Measurements from ENCODE around the gene DPM1.
"Not testable (repeated sequence)": the region's sequence is repeated elsewhere in the genome, so short reads cannot be mapped to it uniquely, and the experiment has no call there.

The DPM1 gene

DNA sequence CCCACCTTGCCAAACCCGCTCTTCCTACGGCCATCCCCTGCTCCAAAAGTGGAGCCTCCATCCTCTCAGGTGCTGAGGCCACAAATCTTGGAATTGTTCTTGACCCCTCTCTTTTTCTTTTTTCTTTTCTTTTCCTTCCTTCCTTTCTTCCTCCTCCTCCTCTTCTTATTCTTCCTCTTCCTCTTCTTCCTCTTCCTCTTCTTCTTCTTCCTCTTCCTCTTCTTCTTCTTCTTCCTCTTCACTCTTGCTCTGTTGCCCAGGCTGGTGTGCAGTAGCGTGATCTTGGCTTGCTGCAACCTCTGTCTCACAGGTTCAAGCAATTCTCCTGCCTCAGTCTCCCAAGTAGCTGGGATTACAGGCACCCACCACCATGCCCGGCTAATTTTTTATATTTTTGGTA lies 20.2 kb upstream of the DPM1 start:
- not testable (repeated sequence) for DNase-seq

DNA sequence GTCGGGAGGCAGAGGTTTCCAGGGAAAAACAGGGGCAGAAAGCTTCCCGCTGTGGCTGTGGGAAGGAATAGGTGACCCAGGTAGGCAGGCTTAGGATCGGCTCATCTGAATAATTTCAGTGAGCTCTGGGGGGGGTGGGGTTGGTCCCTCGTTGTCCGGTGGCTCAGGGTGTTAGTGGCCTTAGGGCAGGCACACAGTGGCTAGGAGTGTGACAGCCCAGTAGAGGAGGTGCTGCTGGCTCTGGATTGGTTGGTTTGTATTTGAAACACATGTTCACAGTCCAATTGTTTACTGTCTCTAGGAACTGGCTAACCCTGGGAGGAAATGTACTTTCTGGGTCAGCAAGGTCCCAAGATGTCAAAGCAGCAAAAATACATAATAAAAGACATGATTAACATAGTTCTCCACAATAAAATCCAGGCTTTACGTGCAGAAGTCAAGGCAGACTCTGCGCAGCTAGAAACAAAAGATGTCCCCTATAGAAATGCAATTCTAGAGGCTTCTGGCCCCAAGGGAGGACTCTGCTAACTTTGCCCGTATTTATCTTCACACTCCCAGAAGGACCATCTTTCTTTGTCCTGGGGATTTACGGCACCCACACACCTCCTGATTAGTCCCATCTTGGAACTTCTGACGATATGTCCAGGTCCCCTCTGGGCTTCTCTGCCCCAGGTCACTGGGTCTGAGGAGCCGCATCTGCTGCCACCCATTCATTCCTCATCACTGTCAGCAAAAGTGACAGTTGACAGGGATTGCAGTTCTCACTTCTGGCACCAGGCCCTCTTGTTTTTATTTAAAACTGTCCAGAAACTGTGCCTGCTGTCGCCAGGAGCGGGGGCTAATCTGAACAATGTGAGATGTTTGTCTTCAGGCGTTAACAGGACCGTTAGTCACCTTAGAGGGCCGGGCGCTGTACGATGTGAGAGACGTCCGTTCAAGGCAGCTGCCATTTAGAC lies 19.0 kb upstream of the DPM1 start:
- DNase-seq = no peak

DNA sequence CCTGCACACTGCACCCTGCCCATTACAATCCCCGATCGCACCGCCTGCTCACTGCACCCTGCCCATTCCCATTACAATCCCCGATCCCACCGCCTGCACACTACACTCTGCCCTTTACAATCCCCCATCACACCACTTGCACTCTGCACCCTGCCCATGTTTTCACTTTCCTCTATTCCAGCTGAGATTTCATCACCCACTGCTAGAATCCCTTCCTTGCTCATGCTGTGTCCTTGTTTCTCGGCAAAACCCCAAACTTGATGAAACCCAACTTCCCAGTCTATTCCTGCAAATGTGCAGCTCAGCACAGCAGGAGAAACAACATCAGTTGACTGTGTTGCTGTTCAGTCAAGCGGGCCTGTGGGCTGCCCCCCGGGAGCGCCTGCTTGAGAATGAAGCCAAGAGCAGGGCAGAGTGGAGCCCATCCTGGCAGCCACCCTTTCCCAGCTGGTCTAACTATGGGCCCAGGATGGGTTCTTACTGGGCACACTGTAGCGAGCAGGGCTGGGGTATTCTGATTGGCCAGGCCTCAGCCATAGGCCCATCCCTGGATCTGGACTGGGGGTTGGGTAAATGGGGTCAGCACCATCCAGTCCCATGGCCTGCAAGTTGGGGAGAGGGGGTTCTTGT lies 17.5 kb upstream of the DPM1 start:
- DNase-seq = no peak

DNA sequence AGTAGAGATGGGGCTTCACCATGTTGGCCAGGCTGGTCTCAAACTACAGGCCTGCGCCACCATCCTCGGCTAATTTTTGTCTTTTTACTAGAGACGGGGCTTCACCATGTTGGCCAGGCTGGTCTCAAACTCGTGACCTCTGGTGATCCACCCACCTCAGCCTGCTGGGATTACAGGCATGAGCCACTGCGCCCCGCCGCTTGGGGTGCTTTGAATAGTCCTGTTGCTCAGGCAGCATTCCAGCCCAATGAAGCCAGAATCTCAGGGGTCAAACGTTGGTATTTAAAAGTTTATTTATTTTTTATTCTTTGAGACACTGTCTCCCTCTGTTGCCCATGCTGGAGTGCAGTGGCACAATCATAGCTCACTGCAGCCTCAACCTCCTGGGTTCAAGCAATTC lies 11.6 kb upstream of the DPM1 start:
- DNase-seq = no peak

DNA sequence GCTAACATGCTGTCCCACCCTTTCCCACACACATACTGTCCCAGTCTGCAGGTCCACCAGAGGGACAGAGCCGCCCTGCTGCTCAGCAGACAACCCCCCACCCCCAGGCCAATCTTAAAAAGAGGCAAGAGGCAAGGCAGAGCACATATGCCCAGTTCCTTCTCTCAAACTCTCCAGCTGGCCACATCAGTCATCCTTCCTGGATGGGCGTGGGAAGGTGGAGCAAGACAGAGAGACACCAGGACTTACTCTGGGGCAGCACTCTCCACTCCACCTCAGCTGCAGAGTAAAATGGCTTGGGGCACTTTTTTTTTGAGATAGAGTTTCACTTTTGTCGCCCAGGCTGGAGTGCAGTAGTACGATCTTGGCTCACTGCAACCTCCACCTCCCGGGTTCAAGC lies 11.1 kb upstream of the DPM1 start:
- no peak for DNase-seq

DNA sequence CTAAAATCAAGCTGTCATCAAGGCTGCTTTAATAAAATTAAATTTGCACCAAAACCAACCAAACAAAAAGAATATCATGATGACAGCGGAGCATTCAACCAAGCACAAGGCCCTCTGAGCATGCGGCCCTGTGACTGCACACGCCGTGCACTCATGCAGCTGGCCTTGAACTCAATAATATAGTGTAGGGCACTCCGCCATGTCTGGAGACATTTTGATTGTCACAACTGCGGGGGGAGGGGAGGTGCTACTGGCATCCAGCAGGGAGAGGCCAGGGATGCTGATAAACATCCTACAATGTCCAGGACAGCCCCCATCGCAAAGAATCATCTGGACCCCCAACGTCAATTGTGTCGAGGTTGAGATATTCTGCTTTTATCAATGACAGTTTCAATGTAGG lies 10.0 kb upstream of the DPM1 start:
- DNase-seq = no peak

DNA sequence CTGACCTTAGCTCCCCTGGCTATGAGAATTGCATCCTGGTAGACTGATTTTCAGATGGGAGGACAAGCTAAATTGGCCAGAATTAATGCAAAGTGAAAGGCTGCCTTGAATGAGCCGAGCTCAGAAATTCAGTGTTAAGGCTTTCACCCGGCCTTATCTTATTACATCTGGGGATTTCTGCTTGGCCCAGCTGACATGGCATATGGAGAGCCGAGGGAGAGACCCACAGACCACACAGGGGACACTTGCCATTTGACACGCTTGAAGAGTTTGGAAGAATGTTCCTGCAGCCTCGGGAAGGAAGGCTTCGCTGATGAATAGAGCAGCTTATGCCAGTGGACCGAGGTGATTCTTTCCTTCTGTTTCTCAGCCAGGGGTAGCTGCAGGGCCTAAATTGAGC lies 9.3 kb upstream of the DPM1 start:
- no peak for DNase-seq

DNA sequence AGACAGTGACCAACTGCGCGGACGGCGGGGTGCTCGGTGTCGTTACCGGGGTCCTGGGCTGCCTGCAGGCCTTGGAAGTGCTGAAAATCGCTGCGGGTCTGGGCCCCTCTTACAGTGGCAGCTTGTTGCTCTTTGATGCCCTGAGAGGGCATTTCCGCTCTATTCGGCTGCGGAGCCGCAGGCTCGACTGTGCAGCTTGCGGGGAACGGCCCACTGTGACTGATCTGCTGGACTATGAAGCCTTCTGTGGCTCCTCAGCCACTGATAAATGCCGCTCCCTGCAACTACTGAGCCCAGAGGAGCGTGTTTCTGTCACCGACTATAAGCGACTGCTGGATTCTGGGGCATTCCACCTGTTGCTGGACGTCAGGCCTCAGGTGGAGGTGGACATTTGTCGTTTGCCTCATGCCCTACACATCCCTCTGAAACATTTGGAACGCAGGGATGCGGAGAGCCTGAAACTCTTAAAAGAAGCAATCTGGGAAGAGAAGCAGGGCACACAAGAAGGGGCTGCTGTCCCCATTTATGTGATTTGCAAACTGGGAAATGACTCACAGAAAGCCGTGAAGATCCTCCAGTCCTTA lies 1.3 kb upstream of the DPM1 start:
- no peak for DNase-seq

DNA sequence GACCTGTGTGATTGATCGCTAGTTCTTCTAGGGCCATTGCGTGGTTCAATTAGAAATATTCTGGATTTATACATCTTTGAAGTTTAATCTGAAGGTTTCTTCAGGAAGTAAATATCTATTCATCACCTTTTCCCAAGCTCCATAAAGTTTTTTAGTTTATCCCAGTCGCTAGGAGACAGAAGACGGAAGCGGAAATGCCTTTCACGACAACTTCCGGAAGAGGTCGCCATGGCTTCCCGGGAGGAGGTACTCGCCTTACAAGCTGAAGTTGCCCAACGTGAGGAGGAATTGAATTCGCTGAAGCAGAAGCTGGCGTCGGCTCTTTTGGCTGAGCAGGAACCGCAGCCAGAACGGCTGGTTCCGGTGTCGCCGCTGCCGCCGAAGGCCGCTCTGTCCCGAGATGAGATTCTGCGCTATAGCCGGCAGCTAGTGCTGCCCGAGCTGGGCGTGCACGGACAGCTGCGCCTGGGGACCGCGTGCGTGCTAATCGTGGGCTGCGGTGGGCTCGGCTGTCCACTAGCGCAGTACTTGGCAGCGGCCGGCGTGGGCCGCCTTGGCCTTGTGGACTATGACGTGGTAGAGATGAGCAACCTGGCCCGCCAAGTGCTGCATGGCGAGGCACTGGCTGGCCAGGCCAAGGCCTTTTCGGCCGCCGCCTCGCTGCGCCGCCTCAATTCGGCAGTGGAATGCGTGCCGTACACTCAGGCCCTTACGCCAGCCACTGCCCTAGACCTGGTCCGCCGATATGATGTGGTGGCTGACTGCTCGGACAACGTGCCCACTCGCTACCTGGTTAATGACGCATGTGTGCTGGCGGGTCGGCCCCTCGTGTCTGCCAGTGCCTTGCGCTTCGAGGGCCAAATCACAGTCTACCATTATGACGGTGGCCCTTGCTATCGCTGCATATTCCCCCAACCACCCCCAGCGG lies 547 bp upstream of the DPM1 start, which contains the start of gene MOCS3:
Gene MOCS3, plus strand, starts transcription at position 204 of the 928 bp plus-strand sequence. Its CDS starts 25 bp downstream, at position 229.
- DNase-seq = peak; percentile 77 to 97 (median 89)

DNA sequence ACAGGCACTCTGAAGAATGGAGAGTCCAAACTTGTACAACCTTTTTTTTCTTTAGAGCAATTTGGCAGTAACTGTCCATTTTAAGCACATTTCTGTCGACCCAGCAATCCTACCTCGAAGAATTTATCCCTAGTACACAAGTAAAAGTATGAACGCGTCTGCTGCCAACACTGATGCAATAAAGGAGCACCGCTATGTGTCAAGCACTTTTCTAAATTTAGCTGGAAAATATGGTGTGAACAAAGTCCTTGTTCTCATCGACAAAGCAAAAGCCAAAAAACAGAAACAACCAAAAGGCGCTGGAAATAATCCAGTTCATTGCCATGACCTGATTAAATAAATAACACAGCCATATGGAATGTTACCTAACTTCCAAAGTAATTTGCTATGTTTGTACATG lies 1.1 kb downstream of the DPM1 start:
- no peak for DNase-seq

DNA sequence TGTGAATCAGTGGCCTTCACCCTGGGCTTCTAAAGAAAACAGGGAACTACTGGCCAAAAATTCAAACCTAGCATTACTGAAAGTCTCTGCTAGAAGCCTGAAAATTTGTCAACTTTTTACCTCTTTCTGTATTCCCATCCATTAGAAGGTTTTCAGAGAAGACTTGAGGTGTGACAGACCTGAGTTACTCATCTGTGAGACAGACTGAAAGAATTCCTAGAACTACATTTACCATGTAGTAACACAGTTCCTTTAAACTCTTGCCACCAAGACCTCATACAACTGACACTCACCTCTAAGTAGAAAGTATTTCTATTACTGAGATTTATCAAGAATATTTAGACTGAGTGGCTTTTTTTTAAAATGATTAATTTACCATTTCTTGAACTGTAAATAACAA lies 4.5 kb downstream of the DPM1 start:
- DNase-seq = no peak

DNA sequence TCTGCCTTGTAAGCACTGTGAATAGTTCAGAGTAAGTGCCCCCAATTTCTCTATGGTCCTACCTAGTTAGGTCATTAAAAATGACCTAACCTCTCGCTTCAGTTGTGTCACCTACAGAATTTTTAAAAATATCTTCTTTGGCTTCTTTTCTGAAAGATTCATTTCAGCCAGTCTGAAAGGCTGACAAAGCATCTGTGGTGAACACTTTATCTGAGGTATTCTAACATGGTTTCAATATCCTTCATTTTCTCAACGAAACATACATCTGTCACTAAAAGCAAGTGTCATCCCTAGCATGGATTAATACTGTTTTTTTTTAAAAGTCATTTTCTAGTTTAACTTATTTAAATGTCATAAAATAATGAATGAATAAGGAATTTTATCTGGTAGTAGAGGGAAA lies 5.1 kb downstream of the DPM1 start:
- DNase-seq = no peak

DNA sequence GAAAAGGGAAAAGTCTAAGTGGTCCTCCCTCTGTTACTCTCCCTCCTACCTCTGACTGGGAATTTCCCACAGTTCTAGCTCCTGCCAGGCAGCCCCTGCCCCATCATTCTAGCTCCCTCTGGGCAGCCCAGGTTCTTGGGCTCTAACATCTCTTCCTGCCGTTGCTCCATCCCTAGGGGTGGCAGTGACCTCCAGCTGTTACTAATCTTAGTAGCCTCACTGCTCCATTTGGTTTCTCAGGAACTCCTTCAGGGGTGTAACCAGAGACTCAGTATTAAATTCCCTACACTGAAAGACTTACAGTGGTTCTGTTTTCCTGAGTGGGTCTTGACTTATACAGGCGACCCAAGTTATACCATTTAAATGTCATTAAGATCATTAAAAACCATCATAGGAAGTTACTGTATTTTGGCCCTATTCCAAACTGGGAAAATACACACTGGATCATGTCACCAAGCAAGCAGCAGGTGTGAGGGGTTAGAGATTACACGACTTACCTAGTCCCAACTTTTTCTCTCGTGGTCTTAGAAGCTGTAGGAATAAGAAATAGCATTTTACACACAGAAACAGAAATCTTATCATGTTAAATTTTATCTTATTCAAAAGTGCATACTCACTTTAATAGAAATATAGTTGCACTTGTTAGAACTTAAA lies 10.1 kb downstream of the DPM1 start:
- no peak for DNase-seq

DNA sequence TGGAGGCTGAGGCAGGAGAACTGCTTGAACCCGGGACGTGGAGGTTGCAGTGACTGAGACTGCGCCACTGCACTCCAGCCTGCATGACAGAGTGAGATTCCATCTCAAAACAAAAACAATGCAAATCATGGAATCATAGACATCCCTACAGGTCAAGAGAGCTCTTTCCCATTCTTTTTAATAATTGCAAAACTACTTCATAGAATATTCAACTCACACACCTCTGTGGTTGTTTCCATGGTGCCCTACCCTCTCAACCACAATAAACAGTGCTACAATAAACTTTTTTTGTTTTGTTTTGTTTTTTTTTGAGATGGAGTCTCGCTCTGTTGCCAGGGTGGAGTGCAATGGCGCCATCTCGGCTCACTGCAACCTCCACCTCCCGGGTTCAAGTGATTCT lies 15.3 kb downstream of the DPM1 start:
- no peak for DNase-seq

DNA sequence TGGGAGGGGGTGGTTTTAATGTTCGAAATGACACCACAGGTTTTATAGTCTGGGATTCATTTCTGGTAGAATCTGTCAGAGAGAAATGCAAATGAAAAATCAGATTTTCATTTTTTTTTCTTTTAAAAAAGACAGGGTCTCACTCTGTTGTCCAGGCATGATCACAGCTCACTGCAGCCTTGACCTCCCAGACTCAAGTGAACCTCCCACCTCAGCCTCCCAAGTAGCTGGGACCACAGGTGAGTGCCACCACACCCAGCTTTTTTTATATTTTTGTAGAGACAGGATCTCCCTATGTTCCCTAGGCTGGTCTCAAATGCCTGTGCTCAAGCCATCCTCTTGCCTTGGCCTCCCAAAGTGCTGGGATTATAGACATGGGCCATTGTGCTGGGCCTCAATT lies 24.7 kb downstream of the DPM1 start:
- DNase-seq = no peak

DNA sequence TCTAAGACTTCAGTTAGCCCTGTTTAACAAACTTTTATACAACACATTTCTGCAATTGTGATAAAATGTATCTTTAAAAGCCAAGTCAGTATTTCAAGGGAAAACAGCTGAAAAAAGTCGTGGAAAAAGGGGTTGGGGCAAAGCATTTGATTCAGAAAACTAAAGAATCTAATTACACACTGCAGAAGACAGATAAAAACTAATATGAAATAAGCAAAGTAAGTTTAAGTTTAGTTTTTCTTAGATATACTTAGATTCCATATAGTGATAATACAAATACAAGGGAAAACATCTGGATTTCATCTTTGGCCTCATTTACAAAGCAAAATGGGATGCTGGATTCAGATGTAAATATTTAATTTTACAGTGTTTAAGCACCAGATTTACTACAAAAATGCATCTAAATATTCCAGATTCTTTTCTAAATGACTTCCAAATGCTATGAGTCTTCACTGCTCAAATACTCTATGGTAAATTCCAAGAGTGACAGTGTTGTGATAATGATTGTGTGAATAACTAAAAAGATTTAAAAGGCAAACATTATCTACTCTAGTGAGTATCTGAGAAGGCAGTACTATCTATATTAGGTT lies 25.5 kb downstream of the DPM1 start:
- no peak for DNase-seq

DNA sequence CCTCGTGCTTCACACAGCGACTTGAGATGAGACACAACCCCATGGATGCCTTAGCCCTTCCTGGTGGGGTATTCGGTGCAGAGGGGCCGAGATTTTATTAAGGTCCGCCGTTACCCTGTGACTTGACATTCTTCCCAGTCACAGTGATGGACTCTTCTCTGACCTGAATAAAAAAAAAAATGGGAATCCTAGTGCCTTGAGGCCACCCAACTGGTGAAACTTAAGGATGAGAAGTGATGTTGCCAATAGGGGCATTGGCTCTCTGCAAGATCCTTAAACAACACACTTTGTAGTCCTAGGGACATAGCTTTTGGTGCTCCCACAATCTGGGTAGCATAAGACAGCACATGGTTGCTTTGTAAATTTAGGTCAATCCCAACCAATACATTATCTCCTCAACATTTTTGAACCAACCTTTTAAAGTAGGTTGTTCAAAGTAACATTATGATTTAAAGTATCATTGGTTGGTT lies 26.3 kb downstream of the DPM1 start:
- peak in 1 of 6 experiments; percentile 47 for DNase-seq

DNA sequence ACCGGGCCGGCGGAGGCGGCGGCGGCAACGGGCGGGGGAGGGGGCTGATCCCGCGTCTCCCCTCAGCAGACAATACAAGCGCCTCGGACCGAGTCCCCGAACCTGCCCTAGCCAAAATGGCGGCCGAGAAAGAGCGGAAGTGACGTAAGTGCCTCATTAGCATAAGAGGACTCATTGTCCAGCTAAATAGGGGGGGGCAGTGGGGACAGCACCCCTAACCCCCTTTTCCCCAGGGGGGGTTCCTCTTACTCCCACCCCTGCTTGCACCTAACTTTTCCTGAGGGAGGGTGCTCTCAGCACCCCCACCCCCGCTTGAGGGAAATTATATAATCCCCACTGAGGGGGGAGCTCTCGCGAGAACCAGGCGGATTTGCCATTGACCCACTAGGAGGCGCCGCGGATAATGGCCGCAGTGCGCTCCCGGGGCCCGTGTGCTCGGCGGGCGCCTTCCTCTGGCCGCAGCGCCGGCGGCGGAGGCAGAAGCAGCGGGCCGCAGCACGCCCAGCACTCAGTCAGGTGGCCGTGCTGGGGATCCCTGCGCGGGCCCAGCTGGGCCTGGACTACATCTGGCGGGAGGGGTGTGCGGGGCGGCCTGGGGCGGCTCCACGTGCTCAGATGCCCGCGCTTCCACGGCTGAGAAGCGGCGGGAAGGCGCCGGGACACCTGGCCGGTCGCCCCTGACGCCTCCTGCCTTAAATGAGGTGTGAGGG lies 26.9 kb downstream of the DPM1 start, which contains the start of gene ADNP:
Gene ADNP, minus strand, starts transcription at position 132 of the 710 bp plus-strand sequence. CDS start 27,441 bp downstream, outside the sequence.
- DNase-seq = peak; percentile 90 to 99 (median 92)

DNA sequence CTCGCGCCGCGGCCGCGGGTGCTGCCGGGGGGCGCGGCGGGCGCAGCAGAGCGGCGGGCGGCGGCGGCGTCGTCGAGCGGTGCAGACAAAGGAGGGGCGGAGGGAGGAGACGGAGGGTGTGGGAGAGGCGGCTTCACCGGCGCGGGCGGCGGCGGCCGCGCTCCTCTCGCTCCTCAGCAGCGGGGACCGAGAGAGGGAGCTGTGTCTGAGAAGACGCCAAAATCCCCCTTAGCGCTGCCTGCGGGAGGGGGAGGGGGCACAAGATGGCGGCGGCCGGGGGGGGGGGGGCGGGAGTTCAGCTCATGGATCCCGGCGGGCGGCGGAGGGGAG lies 27.4 kb downstream of the DPM1 start:
- peak in 3 of 6 experiments; percentile 67 to 87 (median 86) for DNase-seq

DNA sequence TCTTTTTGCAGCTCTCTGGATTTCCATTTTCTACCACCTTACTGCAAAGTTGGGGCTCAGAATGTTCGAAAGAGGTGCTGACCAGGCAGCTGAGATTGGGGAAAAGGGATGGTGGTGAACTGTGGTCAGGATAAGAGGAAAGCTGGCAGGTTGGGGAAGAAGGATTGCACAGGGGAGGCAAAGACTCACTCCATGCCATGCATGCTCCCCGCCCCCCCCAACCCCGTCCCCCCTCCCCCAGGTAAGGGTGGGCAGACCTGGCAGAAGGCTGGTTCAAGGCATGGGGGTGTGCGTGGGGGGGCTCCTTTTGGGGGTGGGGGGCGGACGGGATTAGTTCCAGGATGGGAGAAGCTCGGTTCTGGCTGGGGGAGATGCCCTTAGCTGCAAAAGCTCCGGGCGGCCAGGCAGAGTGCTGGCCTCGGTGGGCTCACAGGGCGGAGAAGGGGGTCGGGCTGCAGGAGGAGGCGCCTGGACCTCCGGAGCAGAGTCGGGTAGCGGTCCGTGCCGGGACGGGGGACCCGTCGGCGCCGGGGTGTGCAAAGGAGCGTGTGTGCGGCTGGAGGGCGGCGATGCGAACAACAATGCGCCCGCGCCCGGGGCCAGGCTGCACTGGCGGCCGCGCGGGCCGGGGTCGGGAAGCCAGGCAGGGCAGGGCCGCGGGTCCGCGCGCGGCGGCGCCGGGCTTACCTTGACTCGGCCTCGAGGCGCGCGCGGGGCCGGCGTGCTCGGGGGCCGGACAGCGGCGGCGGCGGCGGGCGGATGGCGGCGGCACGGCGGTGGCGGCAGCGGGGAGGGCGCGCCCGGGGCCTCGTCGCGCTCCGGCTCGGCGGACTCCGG lies 28.0 kb downstream of the DPM1 start:
- peak in 3 of 6 experiments; percentile 29 to 43 (median 33) for DNase-seq
